ENCODE data around the gene POLRMT. TPM values are rescaled to one million over a fixed set of nuclear protein-coding genes. Genes with fewer than 3 reads are reported as not detected.

POLRMT gene
- total and polyA plus RNA-seq, 11 donors = 32.0 to 78.0 (median 41.5) TPM

DNA sequence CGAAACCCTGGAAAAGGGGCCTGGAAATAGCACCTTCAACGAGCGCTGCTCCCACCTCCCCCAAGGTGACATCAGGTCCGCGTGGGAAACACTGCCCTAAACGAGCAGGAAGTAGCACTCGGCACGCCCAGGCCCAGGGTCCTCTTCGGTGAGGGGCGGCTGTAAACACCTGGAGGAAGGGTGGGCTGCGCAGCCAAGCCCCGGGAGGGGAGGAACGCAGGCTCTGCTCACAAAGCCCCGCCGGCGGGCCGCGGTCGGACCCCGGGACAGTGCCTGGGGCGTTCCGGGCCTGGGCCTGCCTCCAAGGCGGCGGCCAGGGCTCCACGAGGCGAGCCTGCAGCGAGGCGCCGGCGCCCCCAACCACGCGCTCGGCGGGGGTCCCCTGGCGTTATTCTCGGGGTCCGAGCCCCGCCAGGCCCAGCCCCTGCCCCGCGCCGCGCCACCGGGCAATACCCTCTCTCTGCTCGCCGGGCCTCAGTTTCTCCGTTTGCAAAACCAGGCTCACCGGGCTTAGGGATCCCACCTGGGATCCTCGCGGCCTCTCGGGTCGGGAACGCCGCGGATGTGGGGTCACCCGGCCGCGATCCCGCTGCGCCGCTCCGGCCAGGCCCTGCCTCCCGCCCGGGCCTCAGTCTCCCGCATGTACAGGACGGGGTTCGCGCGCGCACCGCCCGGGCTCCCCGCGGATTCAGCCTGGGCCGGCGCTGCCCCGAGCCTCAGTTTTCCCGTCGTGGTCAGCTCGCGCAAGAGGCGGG lies 29.0 kb upstream of the POLRMT start:
- TF ChIP-seq POLR2A (IDR thresholded peaks at IDR 0.05) = no peak
- no peak for TF ChIP-seq CTCF (IDR thresholded peaks at IDR 0.05)
- WGBS, 4 donors = 0 to 1% (median 1%) methylated on average over 26 to 81 of the region's 81 CpGs
- Histone ChIP-seq H3K36me3 (peaks cover 0 to 9% (median 0%) of the 10 kb centered on the region in 9 donors), H3K4me3 (peak overlapping the region; percentile 76 to 100 (median 96)), H3K27me3 (no peaks in the 10 kb centered on the region), H3K27ac (peak overlapping the region; percentile 25 to 94 (median 90)), H3K4me1 (peaks cover 22 to 69% (median 63%) of the 10 kb centered on the region in 12 donors), H3K9me3 (no peaks in the 10 kb centered on the region)
- peak in 1 of 4 donors; percentile 16 for ATAC-seq
- DNase-seq = peak in 3 of 5 donors; percentile 47 to 72 (median 50)
- intact Hi-C loops (cut with DNase I) = loop anchor here in 2 of 10 donors (2.0 to 5.0 kb wide), 3 partner anchors 70 to 250 kb away; partner anchors contain the start of genes BSG (in 1 of the 2) and R3HDM4 (in 1 of the 2)

GRCh38 chr19:661427-662196 lies 28.3 kb upstream of the POLRMT start:
- DNase-seq (peak in 3 of 5 donors; percentile 31 to 51 (median 49)), ATAC-seq (peak in 2 of 4 donors; percentile 6 to 44)
- intact Hi-C loops (cut with DNase I) = loop anchor here in 2 of 10 donors (2.0 to 5.0 kb wide), 3 partner anchors 71 to 251 kb away; partner anchors contain the start of genes BSG (in 1 of the 2) and R3HDM4 (in 1 of the 2)
- Histone ChIP-seq H3K27me3 (no peaks in the 10 kb centered on the region), H3K4me3 (peak overlapping the region; percentile 76 to 100 (median 96)), H3K9me3 (no peaks in the 10 kb centered on the region), H3K4me1 (peaks cover 22 to 75% (median 69%) of the 10 kb centered on the region in 12 donors), H3K36me3 (peaks cover 0 to 9% (median 0%) of the 10 kb centered on the region in 9 donors), H3K27ac (peak overlapping the region; percentile 44 to 94 (median 90))
- WGBS, 4 donors = 19 to 28% (median 23%) methylated on average over 25 to 31 of the region's 31 CpGs
- no peak for TF ChIP-seq POLR2A (IDR thresholded peaks at IDR 0.05)
- TF ChIP-seq CTCF (IDR thresholded peaks at IDR 0.05) = no peak

DNA sequence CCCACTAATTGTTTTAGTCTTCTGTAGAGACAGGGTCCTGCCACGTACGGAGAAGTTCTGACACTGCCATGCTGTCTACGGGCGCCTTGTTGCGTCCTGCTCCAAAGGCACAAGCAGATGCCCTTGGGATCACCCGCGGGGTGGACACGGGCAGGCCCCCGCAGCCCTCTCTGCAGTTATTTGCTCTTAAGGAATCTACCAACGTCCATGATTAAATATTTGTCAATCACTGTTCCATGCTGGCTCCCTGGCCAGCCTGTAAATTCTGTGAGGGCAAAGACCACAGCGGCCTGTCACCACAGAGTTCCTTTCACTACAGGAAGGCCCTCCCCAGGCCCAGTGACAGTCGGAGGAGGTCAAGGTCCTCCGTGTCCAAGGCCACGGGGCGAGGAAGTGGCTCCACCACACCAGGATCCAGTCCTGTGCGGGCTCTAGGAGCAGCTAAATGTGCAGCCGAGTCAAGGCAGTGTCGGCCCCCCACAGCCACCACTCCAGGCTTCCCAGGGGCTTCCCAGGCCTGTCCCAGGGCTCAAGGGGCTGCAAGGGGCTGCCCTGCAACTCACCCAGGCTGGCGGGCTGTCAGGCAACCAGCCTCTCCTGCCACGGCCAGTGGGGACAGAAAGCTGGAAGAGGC lies 27.6 kb upstream of the POLRMT start:
- Histone ChIP-seq H3K4me1 (peaks cover 22 to 81% (median 69%) of the 10 kb centered on the region in 12 donors), H3K4me3 (peak overlapping the region; percentile 76 to 100 (median 96)), H3K9me3 (no peaks in the 10 kb centered on the region), H3K36me3 (peaks cover 0 to 9% (median 0%) of the 10 kb centered on the region in 9 donors), H3K27ac (peak overlapping the region; percentile 44 to 94 (median 90)), H3K27me3 (no peaks in the 10 kb centered on the region)
- intact Hi-C loops (cut with DNase I) = loop anchor here in 1 of 10 donors (5.0 kb wide), 1 partner anchor 251 kb away; the partner anchor contains the start of gene R3HDM4
- TF ChIP-seq POLR2A (IDR thresholded peaks at IDR 0.05) (no peak), CTCF (IDR thresholded peaks at IDR 0.05) (no peak)
- ATAC-seq (no peak), DNase-seq (peak in 2 of 5 donors; percentile 23 to 26)
- 29 to 48% (median 37%) methylated on average over 13 to 20 of the region's 20 CpGs for WGBS, 4 donors

Data from heart left ventricle (tissue), 16 donors.